Spleen (tissue), 11 donors: ENCODE results near the gene CAMKK1. TPM values are rescaled to one million over a fixed set of nuclear protein-coding genes. Genes with fewer than 3 reads are reported as not detected.

Experiments used
- DNase-seq: peaks from one replicate; pipeline ENCODE4 v3.0.0-alpha.2; 2020
- H3K27ac ChIP-seq, 8 donors: fragments of 200-600 bp; sonication (generic) in 7 of 8; 1 replicate in 4 of 8; 2 replicates in 4 of 8; pipeline versions ENCODE4 v1.5.0 to v1.8.0; 2016 to 2021; ENCODE audit warnings: inconsistent platforms in 4 of 8, mild to moderate bottlenecking in 4 of 8, moderate library complexity in 1 of 8
- H3K27me3 ChIP-seq, 7 donors: fragments of 200-600 bp; sonication (generic) in 6 of 7; replicated peaks in 1 of 7; 1 replicate in 4 of 7; 2 replicates in 3 of 7; pipeline versions ENCODE4 v1.5.0 to v1.8.0; 2016 to 2021; ENCODE audit warnings: inconsistent platforms in 3 of 7, mild to moderate bottlenecking in 1 of 7
- H3K36me3 ChIP-seq, 6 donors: fragments of 200-600 bp; sonication (generic) in 5 of 6; 1 replicate in 4 of 6; 2 replicates in 2 of 6; pipeline versions ENCODE4 v1.5.0 to v1.8.0; 2016 to 2021; ENCODE audit warnings: inconsistent platforms in 2 of 6
- H3K4me1 ChIP-seq, 6 donors: fragments of 200-600 bp; sonication (generic) in 5 of 6; 1 replicate in 3 of 6; 2 replicates in 3 of 6; pipeline versions ENCODE4 v1.5.0 to v1.8.0; 2016 to 2021; ENCODE audit warnings: inconsistent platforms in 3 of 6
- H3K4me3 ChIP-seq, 8 donors: fragments of 200-600 bp; sonication (generic) in 7 of 8; 1 replicate in 4 of 8; 2 replicates in 4 of 8; pipeline versions ENCODE4 v1.5.0 to v1.8.0; 2016 to 2021; ENCODE audit warnings: inconsistent platforms in 4 of 8, mild to moderate bottlenecking in 4 of 8, moderate library complexity in 2 of 8
- H3K9me3 ChIP-seq, 8 donors: fragments of 200-600 bp; sonication (generic) in 7 of 8; 1 replicate in 4 of 8; 2 replicates in 4 of 8; pipeline versions ENCODE4 v1.5.0 to v1.8.0; 2016 to 2021; ENCODE audit warnings: inconsistent platforms in 4 of 8
- CTCF ChIP-seq, 11 experiments: fragments of 200-600 bp in 7 of 11; fragments of 450-650 bp in 4 of 11; sonication (generic) in 4 of 11; IDR thresholded peaks in 8 of 11; conservative IDR thresholded peaks in 3 of 11; 1 replicate in 7 of 11; 2 replicates in 4 of 11; pipeline versions ENCODE4 v1.4.0 to v1.8.0; 2016 to 2021; ENCODE audit warnings: antibody characterized with exemption in 11 of 11, inconsistent platforms in 4 of 11, mild to moderate bottlenecking in 1 of 11
- POLR2A ChIP-seq, 3 donors: fragments of 450-650 bp; IDR thresholded peaks; one replicate each; pipeline ENCODE4 v1.5.1; 2017; ENCODE audit warnings: antibody characterized with exemption in 3 of 3, mild to moderate bottlenecking in 1 of 3
- POLR2AphosphoS5 ChIP-seq, 3 donors: sonication (generic); formaldehyde crosslinking; IDR thresholded peaks; one replicate each; pipeline ENCODE4 v1.5.1; 2017; ENCODE audit warnings: antibody characterized with exemption in 3 of 3
- WGBS, 5 donors: extraction: QIAGEN DNeasy Blood & Tissue Kit in 3 of 5; methylation state at CpG; one replicate each; pipeline versions ENCODE4 v1.1.5 to v1.1.7; 2013 to 2018; 5-methylcytosine and 5-hydroxymethylcytosine counted together
- intact Hi-C: fragments of 100-400 bp; cut with DNase I; formaldehyde crosslinking; loops from one replicate; pipeline ENCODE4 v1.15.0; 2023; ENCODE audit warnings: low total_unique reads
- polyA plus RNA-seq, 3 donors: library from polyadenylated mRNA; stranded (reverse); fragments of 200-250 nt; gene quantifications; one replicate each; pipeline ENCODE4 v1.2.1, GENCODE V29; 2013
- total RNA-seq, 7 donors: library from RNA; depleted of rRNA in 3 of 7; stranded (reverse); fragments of >200 nt in 3 of 7; fragmentation: NEBNext Ultra II Directional in 4 of 7; extraction: Animal tissue kit (Norgen Biotek cat#: 25700) in 4 of 7; gene quantifications; one replicate each; pipeline versions ENCODE4 v1.1.0 to v1.2.1, GENCODE V29; 2016 to 2021
- donor health status: healthy with polysubstance abuse.
- donor health status: DM: no; HTN: no; CAD: no; lungs with moderate emphysema.
- donor health status: DM: no; HTN: no; CAD: no.
- donor health status: Bipolar disorder and iron deficiency.
- donor health status: healthy.
- donor health status: DM: no; HTN: no; CAD: no.
- donor health status: DM: yes; HTN: yes; CAD: no.

CAMKK1 gene
- total and polyA plus RNA-seq, 10 donors, result 5.2 to 13.0 (median 9.0) TPM

GRCh38 chr17:3826191-3826590, 66.7 kb downstream of the CAMKK1 start:
- no peaks in the 10 kb centered on the region for H3K27me3 ChIP-seq
- H3K4me3 ChIP-seq, result no peak overlapping the region
- no peaks in the 10 kb centered on the region for H3K9me3 ChIP-seq
- peaks cover 0 to 100% (median 71%) of the 10 kb centered on the region in 6 donors for H3K36me3 ChIP-seq
- DNase-seq, result no peak
- no peak overlapping the region for H3K27ac ChIP-seq
- WGBS, 5 donors, result 84 to 95% (median 91%) methylated on average over 4 of the region's 4 CpGs
- no peak for TF ChIP-seq POLR2A (IDR thresholded peaks at IDR 0.05)
- no peak for TF ChIP-seq CTCF (IDR thresholded peaks at IDR 0.05 in 8 of 11, conservative IDR thresholded peaks at IDR 0.05 in 3 of 11)
- TF ChIP-seq POLR2AphosphoS5 (IDR thresholded peaks at IDR 0.05), result no peak
- peaks cover 0 to 16% (median 2%) of the 10 kb centered on the region in 6 donors for H3K4me1 ChIP-seq
- intact Hi-C loops, result loop anchor here (5.0 kb wide), 1 partner anchor 89 kb away; no protein-coding TSS in a partner anchor

GRCh38 chr17:3821101-3821500, 71.8 kb downstream of the CAMKK1 start:
- no peaks in the 10 kb centered on the region for H3K9me3 ChIP-seq
- H3K4me3 ChIP-seq, result no peak overlapping the region
- peaks cover 0 to 16% (median 11%) of the 10 kb centered on the region in 6 donors for H3K4me1 ChIP-seq
- H3K27ac ChIP-seq, result no peak overlapping the region
- WGBS, 5 donors, result 91 to 96% (median 94%) methylated on average over 9 of the region's 9 CpGs
- H3K27me3 ChIP-seq, result no peaks in the 10 kb centered on the region
- no peak for DNase-seq
- intact Hi-C loops, result no loop called here
- peaks cover 8 to 100% (median 87%) of the 10 kb centered on the region in 6 donors for H3K36me3 ChIP-seq
- no peak for TF ChIP-seq POLR2A (IDR thresholded peaks at IDR 0.05)
- no peak for TF ChIP-seq CTCF (IDR thresholded peaks at IDR 0.05 in 8 of 11, conservative IDR thresholded peaks at IDR 0.05 in 3 of 11)
- TF ChIP-seq POLR2AphosphoS5 (IDR thresholded peaks at IDR 0.05), result no peak

GRCh38 chr17:3818786-3819185, 74.1 kb downstream of the CAMKK1 start:
- H3K9me3 ChIP-seq, result no peaks in the 10 kb centered on the region
- 60 to 70% (median 68%) methylated on average over 6 of the region's 6 CpGs for WGBS, 5 donors
- H3K4me1 ChIP-seq, result peaks cover 0 to 16% (median 11%) of the 10 kb centered on the region in 6 donors
- intact Hi-C loops, result no loop called here
- H3K27me3 ChIP-seq, result no peaks in the 10 kb centered on the region
- H3K27ac ChIP-seq, result peak overlapping the region in 4 of 8 donors; percentile 35 to 74 (median 60)
- H3K4me3 ChIP-seq, result no peak overlapping the region
- peaks cover 8 to 100% (median 87%) of the 10 kb centered on the region in 6 donors for H3K36me3 ChIP-seq
- TF ChIP-seq POLR2AphosphoS5 (IDR thresholded peaks at IDR 0.05) (peak in 1 of 3 donors; percentile 35), CTCF (IDR thresholded peaks at IDR 0.05 in 8 of 11, conservative IDR thresholded peaks at IDR 0.05 in 3 of 11) (no peak), POLR2A (IDR thresholded peaks at IDR 0.05) (no peak)
- no peak for DNase-seq

GRCh38 chr17:3817851-3818605, 74.8 kb downstream of the CAMKK1 start:
- intact Hi-C loops, result no loop called here
- TF ChIP-seq CTCF (IDR thresholded peaks at IDR 0.05 in 8 of 11, conservative IDR thresholded peaks at IDR 0.05 in 3 of 11) (no peak), POLR2A (IDR thresholded peaks at IDR 0.05) (no peak), POLR2AphosphoS5 (IDR thresholded peaks at IDR 0.05) (no peak)

More at GRCh38 chr17:3817851-3818605, 74.8 kb downstream of the CAMKK1 start:
- Histone ChIP-seq H3K4me3 (no peak overlapping the region), H3K27me3 (no peaks in the 10 kb centered on the region), H3K27ac (peak overlapping the region in 2 of 8 donors; percentile 30 to 74), H3K9me3 (no peaks in the 10 kb centered on the region), H3K4me1 (peaks cover 0 to 16% (median 11%) of the 10 kb centered on the region in 6 donors), H3K36me3 (peaks cover 8 to 100% (median 87%) of the 10 kb centered on the region in 6 donors)
- no peak for DNase-seq
- 88 to 92% (median 91%) methylated on average over 12 of the region's 12 CpGs for WGBS, 5 donors
